Measurements from ENCODE around the gene OLIG1. TPM values are rescaled to one million over a fixed set of nuclear protein-coding genes. Genes with fewer than 3 reads are reported as not detected.

The OLIG1 gene
- total RNA-seq, 1 donor from 2014 or later = not detected

- H3K4me3 Mint-ChIP-seq = peak overlapping the region; percentile 67
- no peak for DNase-seq (ENCODE audit: low spot score)
- peaks cover 65% of the 10 kb centered on the region for H3K27me3 Mint-ChIP-seq (ENCODE audit: insufficient read depth)
- H3K4me1 Mint-ChIP-seq (ENCODE audit: low read depth) = peaks cover 11% of the 10 kb centered on the region
- intact Hi-C loops (cut with micrococcal nuclease) = loop anchor here (2.0 kb wide), 1 partner anchor 43 kb away; no protein-coding TSS in a partner anchor
- H3K9me3 Mint-ChIP-seq = no peaks in the 10 kb centered on the region
- no peaks in the 10 kb centered on the region for H3K36me3 Mint-ChIP-seq (ENCODE audit: low read depth)
- H3K27ac Mint-ChIP-seq = no peak overlapping the region
Observed at GRCh38 chr21:33071770-33072306, 1.9 kb downstream of the OLIG1 start.

GRCh38 chr21:33073636-33074035 lies 3.7 kb downstream of the OLIG1 start:
- Mint-ChIP-seq H3K27me3 (ENCODE audit: insufficient read depth) (peaks cover 53% of the 10 kb centered on the region), H3K27ac (no peak overlapping the region), H3K4me1 (ENCODE audit: low read depth) (peaks cover 11% of the 10 kb centered on the region), H3K36me3 (ENCODE audit: low read depth) (no peaks in the 10 kb centered on the region), H3K9me3 (no peaks in the 10 kb centered on the region), H3K4me3 (no peak overlapping the region)
- intact Hi-C loops (cut with micrococcal nuclease) = no loop called here
- no peak for DNase-seq (ENCODE audit: low spot score)

GRCh38 chr21:33075128-33075527 lies 5.2 kb downstream of the OLIG1 start:
- Mint-ChIP-seq H3K4me1 (ENCODE audit: low read depth) (peaks cover 11% of the 10 kb centered on the region), H3K27ac (no peak overlapping the region), H3K27me3 (ENCODE audit: insufficient read depth) (peaks cover 45% of the 10 kb centered on the region)

DNA sequence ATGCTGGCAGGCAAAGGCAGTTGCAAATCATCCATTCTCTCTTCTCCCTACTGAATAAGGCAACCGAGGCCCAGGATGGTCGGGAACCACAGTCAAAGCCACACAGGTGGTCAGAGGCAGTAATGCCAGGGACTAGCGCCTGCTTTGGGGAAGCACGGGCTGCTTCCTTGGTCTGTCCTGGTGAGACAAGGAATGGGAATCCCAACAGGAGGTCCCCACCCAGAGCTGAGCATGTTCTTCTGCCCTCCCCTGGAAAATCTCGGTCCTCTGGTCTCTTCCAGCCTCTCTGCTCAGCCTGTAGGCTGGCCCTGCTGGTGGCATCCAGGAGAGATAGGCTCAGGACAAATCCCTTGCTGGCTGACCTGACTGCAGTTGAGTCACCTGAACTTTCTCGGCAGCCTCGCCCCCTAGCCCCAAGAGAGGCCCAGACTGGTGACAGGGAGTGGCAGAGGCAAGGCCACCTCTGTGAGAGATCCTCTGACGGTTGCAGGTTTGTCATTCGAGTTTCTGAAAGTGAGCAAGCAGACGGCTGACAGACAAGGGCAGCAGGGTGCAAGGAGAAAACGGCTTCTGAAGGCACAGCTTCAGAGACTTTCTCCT lies 5.8 kb downstream of the OLIG1 start:
- intact Hi-C loops (cut with micrococcal nuclease) = no loop called here
- no peak for DNase-seq (ENCODE audit: low spot score)
- Mint-ChIP-seq H3K4me1 (ENCODE audit: low read depth) (peaks cover 11% of the 10 kb centered on the region), H3K9me3 (no peaks in the 10 kb centered on the region), H3K36me3 (ENCODE audit: low read depth) (no peaks in the 10 kb centered on the region), H3K27ac (no peak overlapping the region), H3K27me3 (ENCODE audit: insufficient read depth) (peaks cover 45% of the 10 kb centered on the region), H3K4me3 (no peak overlapping the region)

More at GRCh38 chr21:33075128-33075527, 5.2 kb downstream of the OLIG1 start:
- intact Hi-C loops (cut with micrococcal nuclease) = no loop called here
- Mint-ChIP-seq H3K36me3 (ENCODE audit: low read depth) (no peaks in the 10 kb centered on the region), H3K9me3 (no peaks in the 10 kb centered on the region), H3K4me3 (no peak overlapping the region)
- DNase-seq (ENCODE audit: low spot score) = no peak

- no peak overlapping the region for H3K4me3 Mint-ChIP-seq
- no peaks in the 10 kb centered on the region for H3K9me3 Mint-ChIP-seq
- H3K27me3 Mint-ChIP-seq (ENCODE audit: insufficient read depth) = peaks cover 36% of the 10 kb centered on the region
- no peak for DNase-seq (ENCODE audit: low spot score)
- no peaks in the 10 kb centered on the region for H3K36me3 Mint-ChIP-seq (ENCODE audit: low read depth)
- H3K4me1 Mint-ChIP-seq (ENCODE audit: low read depth) = peaks cover 6% of the 10 kb centered on the region
- H3K27ac Mint-ChIP-seq = no peak overlapping the region
- intact Hi-C loops (cut with micrococcal nuclease) = no loop called here
Observed at GRCh38 chr21:33076600-33077329, 6.8 kb downstream of the OLIG1 start.

GRCh38 chr21:33078907-33079582 lies 9.1 kb downstream of the OLIG1 start:
- intact Hi-C loops (cut with micrococcal nuclease) = no loop called here
- Mint-ChIP-seq H3K27ac (no peak overlapping the region), H3K4me3 (no peak overlapping the region), H3K27me3 (ENCODE audit: insufficient read depth) (peaks cover 14% of the 10 kb centered on the region), H3K9me3 (no peaks in the 10 kb centered on the region), H3K4me1 (ENCODE audit: low read depth) (no peaks in the 10 kb centered on the region), H3K36me3 (ENCODE audit: low read depth) (no peaks in the 10 kb centered on the region)
- peak; percentile 5 for DNase-seq (ENCODE audit: low spot score)

DNA sequence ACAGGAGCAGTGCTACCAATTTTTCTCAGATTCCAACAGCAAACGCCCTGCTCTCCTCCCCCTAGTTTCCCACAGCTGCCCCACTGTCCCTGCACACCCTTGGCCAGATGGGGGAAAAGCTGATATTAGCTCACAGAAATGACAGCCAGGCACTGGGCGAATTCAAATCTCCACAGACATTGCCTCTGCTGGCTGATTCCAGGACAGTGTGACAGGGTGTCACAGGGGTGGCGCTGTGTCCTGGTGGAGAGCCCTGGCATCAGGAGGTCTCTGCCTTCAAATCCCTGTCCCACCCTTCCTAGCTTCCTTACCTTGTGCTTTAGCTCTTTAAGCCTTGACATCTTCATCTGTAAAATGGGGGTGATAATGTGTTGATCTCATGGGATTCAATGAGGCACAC lies 10.4 kb downstream of the OLIG1 start:
- Mint-ChIP-seq H3K9me3 (no peaks in the 10 kb centered on the region), H3K27me3 (ENCODE audit: insufficient read depth) (peaks cover 8% of the 10 kb centered on the region), H3K27ac (no peak overlapping the region), H3K36me3 (ENCODE audit: low read depth) (no peaks in the 10 kb centered on the region), H3K4me1 (ENCODE audit: low read depth) (no peaks in the 10 kb centered on the region), H3K4me3 (no peak overlapping the region)
- intact Hi-C loops (cut with micrococcal nuclease) = no loop called here
- DNase-seq (ENCODE audit: low spot score) = no peak

- no peak overlapping the region for H3K4me3 Mint-ChIP-seq
- H3K27ac Mint-ChIP-seq = no peak overlapping the region
- intact Hi-C loops (cut with micrococcal nuclease) = no loop called here
- H3K27me3 Mint-ChIP-seq (ENCODE audit: insufficient read depth) = peaks cover 7% of the 10 kb centered on the region
- no peaks in the 10 kb centered on the region for H3K4me1 Mint-ChIP-seq (ENCODE audit: low read depth)
- DNase-seq (ENCODE audit: low spot score) = no peak
- H3K9me3 Mint-ChIP-seq = no peaks in the 10 kb centered on the region
- H3K36me3 Mint-ChIP-seq (ENCODE audit: low read depth) = no peaks in the 10 kb centered on the region
Observed at GRCh38 chr21:33080776-33081175, 10.8 kb downstream of the OLIG1 start.

DNA sequence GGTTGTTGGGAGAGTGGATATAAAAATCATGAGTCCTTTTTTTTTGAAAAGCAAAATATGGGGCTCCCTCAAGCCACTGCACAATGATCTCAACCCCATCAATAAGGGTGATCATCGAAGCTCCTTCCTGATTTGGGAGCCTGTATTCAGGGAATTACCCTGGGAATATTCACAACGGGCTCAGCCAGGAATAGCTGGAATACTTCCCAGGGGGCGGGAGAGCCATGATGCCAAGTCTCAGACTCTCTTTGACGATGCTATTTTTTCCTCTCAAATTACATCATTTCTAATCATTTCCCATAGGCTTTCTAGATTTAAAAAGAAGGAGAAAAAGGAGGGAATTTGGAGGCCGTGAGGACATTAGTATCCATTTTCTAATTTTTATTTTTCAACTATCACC lies 18.4 kb downstream of the OLIG1 start:
- intact Hi-C loops (cut with micrococcal nuclease) = no loop called here
- H3K4me1 Mint-ChIP-seq (ENCODE audit: low read depth) = no peaks in the 10 kb centered on the region
- no peak for DNase-seq (ENCODE audit: low spot score)
- H3K36me3 Mint-ChIP-seq (ENCODE audit: low read depth) = no peaks in the 10 kb centered on the region
- H3K27ac Mint-ChIP-seq = no peak overlapping the region
- H3K4me3 Mint-ChIP-seq = no peak overlapping the region
- peaks cover 12% of the 10 kb centered on the region for H3K27me3 Mint-ChIP-seq (ENCODE audit: insufficient read depth)
- H3K9me3 Mint-ChIP-seq = no peaks in the 10 kb centered on the region

- H3K36me3 Mint-ChIP-seq (ENCODE audit: low read depth) = no peaks in the 10 kb centered on the region
- intact Hi-C loops (cut with micrococcal nuclease) = no loop called here
- H3K4me3 Mint-ChIP-seq = no peak overlapping the region
- H3K27me3 Mint-ChIP-seq (ENCODE audit: insufficient read depth) = peaks cover 12% of the 10 kb centered on the region
- H3K9me3 Mint-ChIP-seq = no peaks in the 10 kb centered on the region
- no peaks in the 10 kb centered on the region for H3K4me1 Mint-ChIP-seq (ENCODE audit: low read depth)
- DNase-seq (ENCODE audit: low spot score) = no peak
- no peak overlapping the region for H3K27ac Mint-ChIP-seq
Observed at GRCh38 chr21:33089395-33090119, 19.6 kb downstream of the OLIG1 start.

- no peak for DNase-seq (ENCODE audit: low spot score)
- peaks cover 13% of the 10 kb centered on the region for H3K27me3 Mint-ChIP-seq (ENCODE audit: insufficient read depth)
- no peaks in the 10 kb centered on the region for H3K36me3 Mint-ChIP-seq (ENCODE audit: low read depth)
- no peak overlapping the region for H3K27ac Mint-ChIP-seq
- intact Hi-C loops (cut with micrococcal nuclease) = no loop called here
- H3K4me1 Mint-ChIP-seq (ENCODE audit: low read depth) = no peaks in the 10 kb centered on the region
- no peak overlapping the region for H3K4me3 Mint-ChIP-seq
- no peaks in the 10 kb centered on the region for H3K9me3 Mint-ChIP-seq
Observed at GRCh38 chr21:33096426-33096825, 26.5 kb downstream of the OLIG1 start.

GRCh38 chr21:33099131-33099530 lies 29.2 kb downstream of the OLIG1 start:
- DNase-seq (ENCODE audit: low spot score) = no peak
- no peaks in the 10 kb centered on the region for H3K9me3 Mint-ChIP-seq
- intact Hi-C loops (cut with micrococcal nuclease) = no loop called here
- no peaks in the 10 kb centered on the region for H3K36me3 Mint-ChIP-seq (ENCODE audit: low read depth)
- peaks cover 15% of the 10 kb centered on the region for H3K27me3 Mint-ChIP-seq (ENCODE audit: insufficient read depth)
- H3K4me1 Mint-ChIP-seq (ENCODE audit: low read depth) = no peaks in the 10 kb centered on the region
- H3K4me3 Mint-ChIP-seq = no peak overlapping the region
- no peak overlapping the region for H3K27ac Mint-ChIP-seq
